GM12874 (cell line): Measurements from ENCODE around the gene SPATA13.
A peak's percentile ranks its signal among the peaks of the same experiment; 100 is the strongest.

Experiments
- CTCF ChIP-seq: IDR thresholded peaks from 2 replicates; pipeline ENCODE4 v1.5.1; 2011; ENCODE audit warnings: low read depth, mild to moderate bottlenecking, control low read depth, low read length, moderate library complexity; ENCODE audit not compliant: insufficient read depth

SPATA13 gene

DNA sequence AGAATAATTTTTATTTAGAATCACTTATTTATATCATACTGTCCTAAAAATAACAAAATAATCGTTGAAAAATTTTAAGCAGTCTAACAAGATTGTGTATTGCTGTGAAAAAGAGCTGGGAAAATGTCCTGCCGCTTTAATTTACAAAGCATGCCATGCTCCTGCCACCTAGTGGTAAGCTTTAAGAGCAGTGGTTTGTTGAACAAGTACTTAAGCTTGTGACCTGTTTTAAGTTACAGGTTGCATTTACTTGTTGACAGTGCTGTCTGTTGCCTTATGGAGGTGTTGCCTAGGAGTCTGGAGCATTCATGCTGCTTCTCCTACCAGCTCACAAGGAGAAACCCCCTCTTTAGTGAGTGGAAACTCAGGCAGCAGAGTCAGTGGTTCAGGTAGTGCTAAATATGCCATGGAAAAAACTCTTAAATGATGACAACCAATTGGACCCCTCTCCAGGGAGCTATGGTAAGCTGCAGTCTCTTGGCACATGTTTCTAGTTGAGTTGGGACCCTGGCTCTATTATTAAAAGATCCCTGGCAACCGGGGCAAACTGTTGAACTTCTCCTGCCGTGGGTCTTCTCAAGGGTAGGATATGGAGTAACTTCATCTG lies 68.4 kb downstream of the SPATA13 start:
- TF ChIP-seq CTCF = peak; percentile 81

GRCh38 chr13:24230428-24231072 lies 70.0 kb downstream of the SPATA13 start:
- no peak for TF ChIP-seq CTCF

DNA sequence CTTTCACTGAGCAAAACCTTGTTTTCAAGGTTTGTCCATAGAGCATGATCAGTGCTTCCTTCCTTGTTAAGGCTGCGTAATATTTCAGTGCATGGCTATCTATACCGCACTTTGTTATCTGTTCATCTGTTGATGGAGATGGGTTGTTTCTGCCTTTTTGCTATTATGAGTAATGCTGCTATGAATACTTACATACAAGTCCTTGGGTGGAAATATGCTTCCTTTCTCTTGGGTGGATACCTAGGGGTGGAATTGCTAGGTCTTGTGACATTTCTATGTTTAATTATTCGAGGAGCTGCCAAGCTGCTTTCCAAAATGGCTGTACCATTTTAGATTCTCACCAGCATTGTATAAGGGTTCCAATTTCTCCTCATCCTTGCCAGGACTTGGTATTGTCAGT lies 70.9 kb downstream of the SPATA13 start:
- TF ChIP-seq CTCF = no peak

DNA sequence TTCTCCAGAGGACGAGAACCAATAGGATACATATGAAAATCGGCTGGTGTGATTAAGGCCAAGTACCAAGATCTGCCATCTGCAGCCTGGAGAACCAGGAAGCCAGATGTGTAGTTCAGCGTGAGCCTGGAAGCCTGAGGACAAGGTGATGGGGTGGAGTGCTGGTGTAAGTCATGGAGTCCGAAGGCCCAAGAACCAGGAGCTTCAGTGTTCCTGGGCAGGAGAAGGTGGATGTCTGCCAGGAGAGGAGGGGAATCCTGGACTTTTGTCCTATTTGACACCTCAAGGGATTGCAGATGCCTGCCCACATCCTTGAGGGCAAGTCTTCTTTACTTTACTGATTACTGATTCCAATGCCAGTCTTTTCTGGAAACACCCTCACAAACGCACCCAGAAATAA lies 71.5 kb downstream of the SPATA13 start:
- TF ChIP-seq CTCF = no peak

- TF ChIP-seq CTCF = no peak
Measured at GRCh38 chr13:24232474-24232873, 72.0 kb downstream of the SPATA13 start.

DNA sequence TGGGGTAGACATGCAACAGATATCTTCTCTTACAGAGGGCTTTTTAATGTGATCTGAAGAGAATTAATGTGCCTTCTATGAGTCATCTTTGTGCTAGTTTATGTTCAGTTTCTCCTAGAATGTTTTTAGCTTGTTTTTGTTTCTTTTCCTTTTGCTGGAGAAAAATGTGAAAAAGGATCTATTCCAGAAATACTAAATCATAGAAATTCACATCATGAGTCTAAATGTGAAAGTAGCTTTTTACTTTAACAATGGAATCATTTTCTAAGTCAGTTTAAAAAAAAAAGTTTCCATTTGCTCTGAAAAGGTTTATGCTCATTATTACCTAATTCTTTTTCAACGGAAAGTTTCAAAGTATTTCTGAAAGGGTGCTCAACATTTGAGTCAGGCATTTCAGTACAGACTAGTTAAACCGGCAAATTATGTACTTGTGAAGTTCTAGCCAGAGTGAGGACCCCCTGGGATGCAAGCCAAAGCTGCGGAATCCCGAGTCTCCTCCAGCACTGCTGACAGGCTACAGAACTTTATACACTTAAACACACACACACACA lies 72.9 kb downstream of the SPATA13 start:
- no peak for TF ChIP-seq CTCF

GRCh38 chr13:24234200-24234915 lies 73.8 kb downstream of the SPATA13 start:
- no peak for TF ChIP-seq CTCF
